MV-4-11 (cell line): Measurements from ENCODE around the gene COG5.
A peak's percentile ranks its signal among the peaks of the same experiment; 100 is the strongest.

Experiments
- DNase-seq: peaks from one replicate; lab custom pipeline; 2025; lab: John Stamatoyannopoulos, UW

The COG5 gene

DNA sequence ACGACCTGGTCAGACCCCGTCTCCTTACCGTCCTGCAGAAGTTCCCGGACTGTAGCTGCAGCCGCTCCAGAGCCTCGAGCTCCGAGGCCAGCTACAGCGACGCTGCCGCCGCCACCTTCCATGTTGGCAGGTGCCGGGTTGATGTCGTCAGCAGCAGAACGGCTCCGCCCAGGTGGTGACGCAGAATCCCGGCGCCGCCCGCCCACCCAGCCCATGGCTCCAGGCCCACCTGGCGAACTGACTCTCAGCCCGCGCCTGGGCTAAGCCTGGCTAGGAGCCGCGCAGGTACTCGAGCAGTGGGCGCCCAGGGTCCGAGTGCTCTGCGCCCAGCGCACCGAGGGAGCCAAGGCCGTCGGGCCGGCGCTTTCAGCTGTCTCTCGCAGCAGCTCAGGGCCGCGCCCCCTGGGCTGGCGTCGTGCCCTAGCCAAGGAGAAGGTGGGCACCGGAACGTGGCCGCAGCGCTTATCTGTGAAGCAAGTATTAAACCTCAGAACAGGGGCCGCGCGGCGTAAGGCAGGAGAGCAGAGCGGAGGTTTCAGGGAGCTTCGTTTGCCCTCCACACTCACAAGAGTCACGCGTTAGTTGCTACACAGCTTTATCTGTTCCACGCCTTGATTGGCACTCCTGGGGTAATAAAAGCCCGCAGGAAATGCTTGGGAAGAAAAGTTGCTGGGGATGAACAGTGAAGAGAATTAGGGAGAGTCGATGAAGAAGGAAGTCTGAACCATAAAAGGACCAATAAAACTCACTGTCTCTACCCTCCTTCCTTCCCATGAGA lies at the start of gene COG5, which contains the start of gene DUS4L:
Gene COG5, minus strand, starts transcription at position 146 of the 778 bp plus-strand sequence. Its CDS starts 24 bp downstream, at position 122.
Gene DUS4L, plus strand, starts transcription at position 197 of the 778 bp plus-strand sequence. CDS start 3,100 bp downstream, outside the sequence.
- peak; percentile 63 for DNase-seq

DNA sequence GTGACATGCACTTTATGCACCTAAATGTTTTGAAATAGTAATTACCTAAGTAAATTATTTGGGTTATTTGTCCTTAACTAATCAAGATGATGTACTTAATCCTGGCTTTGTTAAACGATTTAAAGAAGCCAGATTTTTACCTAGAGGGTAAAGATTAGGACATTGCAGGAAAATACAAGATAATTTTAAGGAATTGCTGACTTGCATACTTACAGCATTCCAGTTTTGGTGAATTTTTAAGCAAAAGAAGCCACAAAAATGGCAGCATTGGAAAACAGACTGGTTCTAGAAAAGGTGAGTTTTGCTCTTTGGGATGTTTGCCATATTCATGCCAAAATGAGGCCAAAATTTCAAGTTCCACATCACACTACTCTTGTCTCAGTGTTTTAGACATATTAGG lies 49.7 kb upstream of the COG5 start:
- DNase-seq: no peak

DNA sequence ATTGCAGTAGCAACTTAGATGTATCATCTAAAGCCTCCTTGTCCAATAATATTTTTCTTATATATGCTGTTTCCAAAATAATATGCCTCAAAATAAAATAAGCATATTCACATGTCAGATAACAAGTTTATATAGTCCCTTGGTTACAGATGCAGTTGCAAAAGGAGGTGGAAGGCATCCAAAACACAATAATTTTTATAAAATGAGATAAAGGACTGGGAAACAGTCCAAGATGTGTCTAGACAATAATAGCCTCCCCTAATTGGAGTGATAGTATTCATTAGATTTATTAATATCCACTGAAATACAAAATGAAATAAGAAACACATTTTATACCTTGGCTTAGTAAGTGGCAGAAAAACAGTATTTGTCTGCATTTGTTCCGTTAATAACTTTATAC lies 46.6 kb upstream of the COG5 start:
- DNase-seq: no peak

DNA sequence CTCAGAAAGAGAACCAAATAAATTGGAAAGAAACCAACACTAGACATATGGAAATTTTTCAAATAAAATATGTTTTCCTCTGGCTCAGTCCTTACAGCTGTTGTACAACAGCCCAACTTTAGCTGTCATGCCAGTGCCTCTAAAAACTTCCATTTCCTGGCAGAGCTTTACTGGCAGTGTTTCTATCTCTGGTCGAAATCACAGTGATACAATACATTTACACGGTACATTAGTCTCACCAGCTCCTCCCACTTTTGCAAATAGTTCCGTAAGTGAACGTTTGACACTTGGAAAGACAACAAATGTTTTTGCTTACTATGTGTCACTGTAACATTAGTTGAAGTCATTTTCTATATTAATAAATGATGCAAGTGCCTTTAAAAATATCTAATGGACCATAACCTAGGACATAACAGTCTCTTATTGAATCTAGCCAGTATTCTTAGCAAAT lies 46.1 kb upstream of the COG5 start:
- no peak for DNase-seq

DNA sequence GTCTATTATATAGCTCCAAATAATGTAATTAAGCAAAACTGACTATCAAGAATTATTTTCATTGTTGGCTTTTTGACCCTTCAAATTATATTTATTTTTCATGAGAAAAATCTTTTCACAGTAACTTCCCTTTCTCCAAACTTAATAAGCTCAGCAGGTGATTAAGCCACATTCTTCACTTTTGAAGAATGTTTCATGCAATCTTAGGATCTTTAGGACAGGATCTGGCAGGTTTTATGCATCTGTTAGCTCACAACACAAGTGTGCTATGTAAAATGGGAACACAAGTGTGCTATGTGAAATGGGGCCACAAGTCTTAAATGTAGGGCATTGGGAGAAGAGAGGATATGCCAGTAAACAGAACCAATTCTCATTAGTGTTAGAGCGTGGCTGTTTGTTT lies 42.6 kb upstream of the COG5 start:
- no peak for DNase-seq

DNA sequence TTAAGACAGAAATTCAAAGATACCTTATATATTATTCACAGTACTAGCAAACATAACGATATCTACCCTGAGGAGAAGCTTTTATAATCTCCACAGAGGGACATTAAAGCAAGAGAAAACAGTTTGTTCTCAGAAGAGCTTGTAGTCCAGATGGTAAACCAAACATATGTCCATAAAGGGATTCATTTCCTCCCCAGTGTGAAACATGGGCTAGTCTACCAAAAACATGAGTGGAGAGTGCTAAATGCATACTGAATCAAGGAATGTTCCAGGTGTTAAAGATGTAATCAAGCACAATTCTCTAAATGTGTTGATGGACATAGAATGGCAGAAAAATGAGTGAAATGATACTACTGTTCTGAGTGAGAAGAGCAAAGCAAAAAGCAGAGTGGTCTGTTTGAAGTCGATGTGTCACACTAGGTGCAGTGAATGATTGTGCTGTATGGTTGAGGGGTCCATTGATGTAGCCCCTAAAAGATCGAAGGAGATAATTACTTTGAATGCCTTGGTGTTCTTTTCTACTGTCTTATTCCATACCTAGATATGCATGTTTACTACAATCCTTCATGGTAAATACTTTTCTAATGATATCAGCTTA lies 41.6 kb upstream of the COG5 start:
- DNase-seq: no peak

DNA sequence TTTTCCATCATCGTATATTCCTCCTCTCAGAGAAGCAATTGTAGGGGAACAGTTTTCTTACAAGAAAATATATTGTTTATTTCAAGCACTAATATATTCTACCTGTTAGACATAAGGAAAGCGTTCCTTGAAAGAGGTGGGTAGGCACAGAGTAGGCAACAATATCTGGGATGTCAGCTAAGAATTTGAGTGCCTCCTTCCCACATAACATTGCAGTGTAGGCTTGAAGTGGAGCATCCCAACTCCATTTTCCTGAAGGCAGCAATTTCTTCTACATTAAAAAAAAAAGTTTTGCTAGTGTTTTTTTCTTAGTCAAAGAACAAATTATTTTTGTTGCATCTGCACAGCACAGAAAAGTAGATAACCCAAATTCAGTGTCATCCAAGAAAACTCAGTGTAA lies 37.1 kb upstream of the COG5 start:
- no peak for DNase-seq

DNA sequence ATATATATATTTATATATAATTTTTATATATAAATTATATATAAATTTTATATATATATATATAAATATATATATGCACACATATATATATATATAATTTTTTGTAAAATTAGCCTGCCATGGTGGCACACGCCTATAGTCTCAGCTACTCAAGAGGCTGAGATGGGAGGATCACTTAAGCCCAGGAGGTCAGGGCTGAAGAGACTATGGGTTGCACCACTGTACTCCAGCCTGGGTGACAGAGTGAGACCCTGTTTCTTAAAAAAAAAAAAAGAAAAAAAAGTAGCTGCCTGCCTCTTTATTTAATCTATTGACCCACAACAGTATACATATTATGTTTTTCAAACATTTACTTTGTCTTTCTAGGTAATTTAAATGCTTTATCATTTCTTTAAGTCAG lies 35.5 kb upstream of the COG5 start:
- DNase-seq: no peak

DNA sequence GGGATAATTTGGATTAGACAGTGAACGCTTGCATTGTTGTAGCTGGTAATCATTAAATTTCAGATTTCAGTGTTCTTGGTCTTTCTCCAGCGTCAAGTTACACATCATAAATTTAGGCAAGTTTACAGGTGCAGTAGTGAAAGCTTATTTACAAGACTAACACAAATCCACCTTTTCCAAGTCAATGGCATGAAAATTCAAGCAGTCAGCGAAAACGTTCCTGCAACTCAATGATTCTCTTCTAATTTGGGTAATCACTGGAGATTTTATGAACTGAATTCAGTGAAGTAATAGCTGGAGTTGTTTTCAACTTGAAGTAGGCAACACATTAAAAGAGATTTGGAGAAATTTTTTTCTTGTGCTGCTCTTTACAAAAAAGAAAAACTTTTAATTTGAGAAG lies 34.2 kb upstream of the COG5 start:
- DNase-seq: no peak

DNA sequence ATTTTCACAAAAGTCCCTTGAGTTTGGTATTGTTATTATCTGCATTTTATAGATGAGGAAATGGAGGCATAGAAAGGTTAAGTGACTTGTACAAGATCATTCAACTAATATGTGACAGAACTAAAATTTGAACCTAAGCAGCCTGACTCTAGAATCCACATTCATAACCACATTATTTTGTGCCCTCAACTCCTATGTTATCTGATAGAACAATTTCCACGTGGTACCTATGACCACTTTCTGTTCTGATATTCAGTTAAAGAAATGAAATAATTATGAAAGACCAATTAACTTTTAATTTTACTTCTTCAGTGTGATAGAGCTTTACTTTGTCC lies 33.8 kb upstream of the COG5 start:
- DNase-seq: no peak

DNA sequence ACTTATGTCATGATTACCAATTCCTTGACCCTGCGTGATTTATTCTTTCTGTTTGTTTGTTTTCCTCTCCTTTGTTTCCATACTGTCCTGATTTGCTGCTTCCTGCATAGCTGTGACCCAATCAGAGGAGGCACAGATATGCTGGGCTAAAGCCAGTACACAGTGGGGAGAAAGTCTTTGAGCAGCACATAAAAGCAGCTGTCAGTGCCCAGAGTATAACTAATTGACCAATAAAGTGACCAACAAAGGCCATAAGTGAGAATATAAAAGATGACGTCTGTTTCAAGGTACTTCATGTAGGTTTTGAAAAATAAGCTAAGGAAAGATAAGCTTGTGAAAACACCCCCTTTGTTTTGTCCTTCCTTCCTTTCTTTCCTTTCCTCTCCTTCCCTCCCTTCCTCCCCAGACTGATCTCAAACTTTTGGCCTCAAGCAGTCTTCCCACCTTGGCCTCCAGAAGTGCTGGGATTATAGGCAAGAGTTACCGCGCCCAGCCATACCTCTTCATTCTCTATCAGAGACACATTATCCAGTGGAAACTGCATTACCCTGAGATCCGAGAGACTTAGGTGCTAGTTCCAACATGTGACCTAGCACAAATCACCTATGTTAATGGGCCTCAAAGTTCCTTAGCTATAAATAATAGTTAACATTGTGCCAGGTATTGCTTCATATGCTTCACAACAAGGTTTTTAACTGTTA lies 33.3 kb upstream of the COG5 start:
- no peak for DNase-seq

DNA sequence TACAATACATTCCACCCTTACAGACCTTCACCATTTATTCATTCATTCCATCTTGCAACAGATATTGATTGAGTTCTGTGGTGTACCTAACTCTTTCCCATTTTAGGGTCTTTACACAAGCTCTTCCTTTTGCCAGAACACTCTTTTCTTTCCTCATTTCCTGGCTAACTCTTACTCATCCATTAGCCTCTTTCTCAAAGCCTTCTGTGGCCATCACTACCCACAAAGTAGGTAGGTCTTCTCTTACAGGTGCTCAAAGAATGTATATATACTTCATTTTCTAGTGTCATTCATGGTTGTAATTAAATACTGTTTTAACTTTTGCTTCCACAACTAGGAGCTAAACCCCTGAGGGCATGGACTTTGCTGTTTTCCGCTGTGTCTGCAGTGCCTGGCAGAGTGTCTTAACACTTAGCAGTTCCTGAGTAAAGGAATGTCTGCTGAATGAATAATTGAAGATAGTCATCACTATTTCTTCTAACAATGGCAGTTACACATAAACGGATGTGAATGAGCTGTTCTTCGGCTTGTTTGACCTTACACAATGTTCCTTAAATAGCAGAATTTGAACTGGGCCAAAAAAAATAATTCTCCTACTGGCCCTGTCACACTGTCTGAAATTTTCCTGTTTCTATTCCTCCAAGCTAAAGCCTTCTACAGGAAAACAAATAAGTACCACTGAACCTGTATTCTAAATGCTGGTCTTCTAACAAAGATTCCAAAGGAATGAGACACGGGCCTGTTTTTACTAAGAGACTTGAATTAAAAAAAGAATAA lies 31.4 kb upstream of the COG5 start:
- peak; percentile 29 for DNase-seq

DNA sequence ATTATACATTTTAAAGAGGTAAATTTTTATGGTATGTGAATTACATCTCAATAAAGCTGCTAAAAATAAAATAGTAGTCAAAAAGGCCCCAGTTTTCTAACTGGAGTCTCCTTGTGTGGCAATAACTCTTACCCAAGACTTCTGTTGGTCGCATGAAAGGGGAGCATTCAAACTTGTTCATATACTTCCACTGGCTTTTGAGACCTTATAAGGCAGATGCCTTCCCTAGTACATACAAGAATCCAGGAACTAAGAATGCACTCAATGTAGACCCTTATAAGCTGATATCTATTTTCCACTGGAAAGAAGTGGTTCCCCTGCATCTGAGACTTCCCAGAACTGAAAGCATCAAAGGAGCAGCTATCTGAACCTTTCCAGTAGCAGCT lies 29.3 kb upstream of the COG5 start:
- peak; percentile 30 for DNase-seq

DNA sequence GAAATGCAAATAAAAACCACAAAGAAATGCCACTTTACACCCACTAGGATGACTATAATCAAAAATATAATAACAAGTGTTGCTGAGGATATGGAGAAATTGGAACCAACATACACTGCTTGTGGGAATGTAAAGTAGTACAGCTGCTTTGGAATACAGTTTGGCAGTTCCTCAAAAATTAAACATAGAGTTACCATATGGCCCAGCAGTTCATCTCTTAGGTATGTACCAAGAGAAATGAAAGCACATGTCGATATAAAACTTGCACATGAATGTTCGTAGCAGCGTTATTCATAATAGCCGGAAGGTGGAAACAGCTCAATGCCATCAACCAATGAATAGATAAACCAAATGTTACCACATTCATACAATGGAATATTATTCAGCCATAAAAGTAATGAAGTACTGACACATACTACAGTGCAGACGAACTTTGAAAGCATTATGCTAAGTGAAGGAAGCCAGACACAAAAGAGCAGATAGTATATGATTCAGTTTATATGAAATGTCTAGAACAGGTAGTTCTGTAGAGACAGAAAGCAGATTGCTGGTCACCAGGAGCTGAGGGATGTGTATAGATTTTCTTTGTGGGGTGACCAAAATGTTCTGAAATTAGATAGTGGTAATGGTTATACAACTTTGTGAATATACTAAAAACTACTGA lies 28.8 kb upstream of the COG5 start:
- DNase-seq: peak; percentile 25

DNA sequence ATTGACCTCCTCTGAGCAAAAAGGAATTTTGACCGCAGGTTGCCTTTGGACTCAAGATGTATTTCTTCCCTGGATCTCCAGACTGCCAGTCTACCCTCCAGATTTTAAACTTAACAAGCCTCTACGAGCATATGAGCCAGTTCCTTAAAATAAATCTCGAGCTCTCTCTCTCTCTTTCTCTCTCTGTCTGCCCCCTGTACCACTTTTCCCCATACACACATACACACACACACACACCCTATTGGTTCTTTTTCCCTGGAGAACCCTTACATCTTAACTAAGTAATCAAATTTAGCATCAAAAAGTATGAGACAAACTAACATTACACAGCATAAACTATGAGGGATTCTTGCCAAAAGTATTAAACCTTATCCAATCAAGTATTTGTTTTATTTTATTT lies 27.7 kb upstream of the COG5 start:
- DNase-seq: no peak

DNA sequence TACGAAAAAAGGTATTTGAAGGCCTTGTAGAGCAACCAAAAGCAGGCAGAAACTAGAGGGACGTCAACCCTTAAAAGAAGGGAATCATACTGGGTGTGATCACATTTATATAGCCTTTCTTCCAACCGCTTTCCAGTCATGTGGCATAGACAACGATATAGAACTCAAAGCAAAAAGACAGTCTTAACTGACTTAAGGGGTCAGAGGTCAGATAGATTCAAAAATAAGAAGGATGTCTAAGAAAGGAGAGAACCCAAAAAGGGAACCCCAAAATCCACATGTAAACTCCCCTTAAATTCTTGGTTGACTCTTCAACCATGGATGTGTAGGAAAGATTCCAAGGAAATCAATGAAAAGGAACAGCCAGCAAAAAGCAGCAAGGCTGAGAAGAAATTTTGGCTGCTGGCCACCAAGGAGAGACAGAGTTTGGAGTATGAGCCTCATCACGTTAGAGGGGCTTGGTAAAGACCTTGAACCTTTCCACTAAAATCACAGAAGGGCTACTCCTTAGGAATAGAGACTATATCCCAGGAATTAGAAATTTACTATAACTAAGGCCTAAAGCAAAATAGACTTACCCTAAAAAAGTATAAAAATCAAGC lies 24.9 kb upstream of the COG5 start:
- DNase-seq: no peak

DNA sequence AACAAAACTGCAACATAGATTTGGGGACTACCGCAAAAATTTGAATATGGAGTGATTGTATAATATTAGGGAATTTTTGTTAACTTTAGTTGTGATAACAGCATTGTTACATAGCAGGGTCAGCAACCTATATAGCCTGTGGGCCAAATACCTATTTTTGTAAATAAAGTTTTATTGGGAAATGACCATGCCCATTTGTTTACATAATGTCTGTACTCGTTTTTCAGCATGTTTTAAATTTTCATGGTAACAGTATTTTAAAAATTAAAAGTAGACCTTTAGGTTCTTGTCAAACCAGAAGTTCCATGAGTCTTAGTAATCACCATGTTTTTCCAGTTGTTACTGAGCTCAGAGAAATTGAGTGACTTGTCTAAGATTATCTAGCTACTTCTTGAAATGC lies 21.0 kb upstream of the COG5 start:
- no peak for DNase-seq

DNA sequence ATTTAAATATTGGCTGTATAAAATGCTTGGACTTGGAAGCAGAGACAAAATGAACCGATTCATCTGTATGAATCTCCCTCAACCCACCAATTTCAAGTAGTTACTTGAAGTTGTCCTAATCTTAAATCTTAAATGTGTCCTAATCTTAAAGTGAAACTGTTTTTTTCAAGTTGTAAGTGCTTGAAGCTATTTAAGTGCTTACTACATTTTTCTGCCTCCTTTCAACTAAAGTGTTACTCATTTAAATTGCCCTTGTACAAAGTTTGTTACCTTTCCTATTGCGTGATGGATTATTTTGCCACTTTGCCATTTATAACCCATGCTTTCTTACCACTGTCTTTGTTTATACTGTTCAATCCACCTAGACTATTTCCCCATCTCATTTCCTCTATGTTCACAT lies 19.2 kb upstream of the COG5 start:
- no peak for DNase-seq

DNA sequence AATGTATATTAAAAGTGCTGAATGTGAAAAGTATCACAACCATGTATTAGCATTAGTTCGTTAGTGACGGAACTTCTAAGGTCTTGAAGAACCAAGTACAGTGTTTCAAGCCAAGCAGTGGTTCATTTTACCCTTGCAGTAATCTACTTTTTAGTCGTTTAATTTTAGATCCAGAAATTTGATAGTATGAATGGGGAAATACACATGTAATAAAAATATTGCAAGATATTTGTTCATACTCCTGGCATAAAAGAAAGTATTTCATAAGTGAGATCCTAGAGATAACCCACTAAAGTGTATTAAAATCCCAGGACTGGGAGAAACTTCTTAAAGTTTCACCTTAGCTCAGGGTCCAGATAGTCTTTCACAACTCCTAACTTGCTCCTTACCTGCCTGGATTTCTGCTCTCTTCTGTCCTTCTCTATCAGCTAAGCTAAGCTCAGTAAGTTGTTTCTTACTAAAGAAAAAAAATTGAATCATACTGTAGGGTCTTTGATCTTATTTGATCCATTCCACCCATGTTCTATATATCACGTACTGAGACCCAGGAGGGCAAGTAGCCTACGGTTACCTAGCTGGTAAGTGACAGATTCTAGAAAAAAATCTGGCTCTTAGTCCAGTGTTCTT lies 17.8 kb upstream of the COG5 start:
- no peak for DNase-seq

DNA sequence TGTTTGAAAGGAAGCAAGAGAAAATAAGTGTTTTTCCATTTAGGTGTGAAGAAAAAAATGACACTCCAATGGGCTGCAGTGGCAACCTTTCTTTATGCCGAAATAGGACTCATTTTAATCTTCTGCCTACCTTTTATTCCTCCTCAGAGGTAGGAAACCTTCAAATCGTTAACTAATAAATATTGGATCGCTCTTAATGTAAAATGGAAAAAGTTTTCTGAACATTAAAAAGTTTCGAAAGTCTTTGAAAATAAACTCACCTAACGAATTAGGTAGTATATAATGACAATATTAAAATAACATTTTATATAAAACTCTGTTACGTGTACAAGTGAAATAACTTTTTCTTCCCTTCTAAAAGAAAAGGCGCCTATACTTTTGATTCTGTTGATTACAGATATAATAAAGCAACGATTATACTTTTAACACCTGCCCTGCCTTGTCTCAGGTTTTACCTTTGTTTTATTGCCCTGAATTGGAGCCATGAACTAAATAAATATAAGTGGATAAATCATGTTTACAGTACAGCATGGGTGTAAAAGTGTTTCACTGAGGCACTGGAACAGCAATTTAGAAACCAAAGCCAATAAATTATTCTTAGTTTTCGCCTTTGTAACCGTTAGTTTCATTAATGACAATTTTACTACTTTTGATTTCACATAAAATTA lies 17.1 kb upstream of the COG5 start:
- DNase-seq: no peak
